Vagina (tissue), 2 donors: Measurements from ENCODE around the gene KLHDC2. TPM values are rescaled to one million over a fixed set of nuclear protein-coding genes. Genes with fewer than 3 reads are reported as not detected.
"Not testable (repeated sequence)": the region's sequence is repeated elsewhere in the genome, so short reads cannot be mapped to it uniquely, and the experiment has no call there.

Experiments
- DNase-seq, 2 donors: peaks; one replicate each; pipeline ENCODE4 v3.0.0-alpha.2; 2017; ENCODE audit errors: extremely low spot score in 2 of 2
- H3K27ac ChIP-seq: fragments of 200-600 bp; sonication (generic); one replicate; pipeline ENCODE4 v1.5.1; 2019
- H3K27me3 ChIP-seq: fragments of 200-600 bp; sonication (generic); one replicate; pipeline ENCODE4 v1.5.1; 2019
- H3K36me3 ChIP-seq, 2 donors: fragments of 200-600 bp; sonication (generic); one replicate each; pipeline ENCODE4 v1.5.1; 2017 to 2019
- H3K4me1 ChIP-seq: fragments of 200-600 bp; sonication (generic); one replicate; pipeline ENCODE4 v1.5.1; 2019
- H3K4me3 ChIP-seq, 2 donors: fragments of 200-600 bp; sonication (generic); 1 replicate in 1 of 2; 2 replicates in 1 of 2; pipeline ENCODE4 v1.5.1; 2016 to 2019
- H3K9me3 ChIP-seq: fragments of 200-600 bp; sonication (generic); one replicate; pipeline ENCODE4 v1.5.1; 2019
- POLR2A ChIP-seq, 2 donors: fragments of 450-650 bp; IDR thresholded peaks; one replicate each; pipeline ENCODE4 v1.6.1; 2017; ENCODE audit warnings: antibody characterized with exemption in 2 of 2, mild to moderate bottlenecking in 2 of 2, moderate library complexity in 2 of 2
- POLR2AphosphoS5 ChIP-seq, 2 donors: sonication (generic); formaldehyde crosslinking; IDR thresholded peaks; one replicate each; pipeline ENCODE4 v1.9.0; 2017; ENCODE audit warnings: antibody characterized with exemption in 2 of 2, mild to moderate bottlenecking in 2 of 2, low read depth in 1 of 2; ENCODE audit not compliant: insufficient read depth in 1 of 2
- intact Hi-C: fragments of 100-400 bp; cut with DNase I; formaldehyde crosslinking; loops from one replicate; pipeline ENCODE4 v1.15.1; 2023
- total RNA-seq: library from RNA; depleted of rRNA; stranded (reverse); fragments of >200 nt; gene quantifications from one replicate; pipeline ENCODE4 v1.2.3, GENCODE V29; 2016
- TF ChIP-seq, protein P1 (sequence below), 3 experiments: fragments of 450-650 bp in 2 of 3; fragments of 200-600 bp in 1 of 3; sonication (generic) in 1 of 3; IDR thresholded peaks; one replicate each; pipeline ENCODE4 v1.5.1; 2017 to 2019; ENCODE audit warnings: antibody characterized with exemption in 3 of 3, mild to moderate bottlenecking in 2 of 3, moderate library complexity in 2 of 3

KLHDC2 gene
- total RNA-seq, 1 donor from 2014 or later, result 77.8 TPM

- Histone ChIP-seq H3K4me1 (no peaks in the 10 kb centered on the region), H3K36me3 (peaks cover 0 to 7% of the 10 kb centered on the region in 2 donors), H3K4me3 (no peak overlapping the region), H3K27ac (no peak overlapping the region), H3K27me3 (no peaks in the 10 kb centered on the region), H3K9me3 (no peaks in the 10 kb centered on the region)
- intact Hi-C loops, result no loop called here
- TF ChIP-seq POLR2A (IDR thresholded peaks at IDR 0.05) (no peak), POLR2AphosphoS5 (IDR thresholded peaks at IDR 0.05; ENCODE audit: insufficient read depth in 1 of 2, low read depth in 1 of 2) (no peak)
- TF ChIP-seq, protein P1, sequence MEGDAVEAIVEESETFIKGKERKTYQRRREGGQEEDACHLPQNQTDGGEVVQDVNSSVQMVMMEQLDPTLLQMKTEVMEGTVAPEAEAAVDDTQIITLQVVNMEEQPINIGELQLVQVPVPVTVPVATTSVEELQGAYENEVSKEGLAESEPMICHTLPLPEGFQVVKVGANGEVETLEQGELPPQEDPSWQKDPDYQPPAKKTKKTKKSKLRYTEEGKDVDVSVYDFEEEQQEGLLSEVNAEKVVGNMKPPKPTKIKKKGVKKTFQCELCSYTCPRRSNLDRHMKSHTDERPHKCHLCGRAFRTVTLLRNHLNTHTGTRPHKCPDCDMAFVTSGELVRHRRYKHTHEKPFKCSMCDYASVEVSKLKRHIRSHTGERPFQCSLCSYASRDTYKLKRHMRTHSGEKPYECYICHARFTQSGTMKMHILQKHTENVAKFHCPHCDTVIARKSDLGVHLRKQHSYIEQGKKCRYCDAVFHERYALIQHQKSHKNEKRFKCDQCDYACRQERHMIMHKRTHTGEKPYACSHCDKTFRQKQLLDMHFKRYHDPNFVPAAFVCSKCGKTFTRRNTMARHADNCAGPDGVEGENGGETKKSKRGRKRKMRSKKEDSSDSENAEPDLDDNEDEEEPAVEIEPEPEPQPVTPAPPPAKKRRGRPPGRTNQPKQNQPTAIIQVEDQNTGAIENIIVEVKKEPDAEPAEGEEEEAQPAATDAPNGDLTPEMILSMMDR (IDR thresholded peaks at IDR 0.05), result no peak
- no peak for DNase-seq
Measured at GRCh38 chr14:49733836-49734235, 34.1 kb upstream of the KLHDC2 start.

- intact Hi-C loops, H3K27me3 ChIP-seq: not testable (repeated sequence)
Measured at GRCh38 chr14:49735669-49736068, 32.3 kb upstream of the KLHDC2 start.

DNA sequence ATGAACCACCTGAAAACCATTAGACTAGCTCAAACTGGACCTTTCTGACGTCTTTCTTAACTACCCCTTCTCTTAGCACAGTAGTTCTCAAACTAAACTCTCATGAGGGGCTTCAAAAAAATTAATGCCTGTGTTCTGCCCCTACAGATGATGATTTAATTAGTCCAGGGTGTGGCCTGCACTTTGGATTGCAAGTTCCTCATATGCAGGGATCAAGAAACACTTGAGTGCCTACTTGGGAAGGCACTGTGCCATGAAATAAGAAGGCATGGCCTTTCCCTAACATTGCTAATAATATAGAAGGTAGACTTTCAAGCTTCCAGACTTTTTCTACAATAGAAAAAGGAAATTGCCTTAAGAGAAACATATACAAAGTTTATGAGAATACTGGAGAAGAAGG lies 22.8 kb upstream of the KLHDC2 start:
- TF ChIP-seq POLR2AphosphoS5 (IDR thresholded peaks at IDR 0.05; ENCODE audit: insufficient read depth in 1 of 2, low read depth in 1 of 2) (no peak), POLR2A (IDR thresholded peaks at IDR 0.05) (no peak)
- TF ChIP-seq, protein P1 (IDR thresholded peaks at IDR 0.05), result no peak
- no peaks in the 10 kb centered on the region for H3K9me3 ChIP-seq
- no peak overlapping the region for H3K4me3 ChIP-seq
- H3K4me1 ChIP-seq, result no peaks in the 10 kb centered on the region
- intact Hi-C loops, result no loop called here
- no peak overlapping the region for H3K27ac ChIP-seq
- H3K27me3 ChIP-seq, result no peaks in the 10 kb centered on the region
- peaks cover 0 to 18% of the 10 kb centered on the region in 2 donors for H3K36me3 ChIP-seq
- no peak for DNase-seq

More at GRCh38 chr14:49735669-49736068, 32.3 kb upstream of the KLHDC2 start:
- not testable (repeated sequence) for H3K4me1 ChIP-seq, H3K27ac ChIP-seq, H3K4me3 ChIP-seq, DNase-seq, H3K36me3 ChIP-seq, H3K9me3 ChIP-seq

GRCh38 chr14:49746476-49746875 lies 21.5 kb upstream of the KLHDC2 start:
- peaks cover 0 to 18% of the 10 kb centered on the region in 2 donors for H3K36me3 ChIP-seq
- H3K27ac ChIP-seq, H3K4me1 ChIP-seq, DNase-seq, H3K27me3 ChIP-seq, intact Hi-C loops, H3K4me3 ChIP-seq, H3K9me3 ChIP-seq: not testable (repeated sequence)

- Histone ChIP-seq H3K27ac (no peak overlapping the region), H3K4me3 (no peak overlapping the region), H3K4me1 (no peaks in the 10 kb centered on the region), H3K36me3 (peaks cover 0 to 4% of the 10 kb centered on the region in 2 donors), H3K9me3 (no peaks in the 10 kb centered on the region), H3K27me3 (no peaks in the 10 kb centered on the region)
- intact Hi-C loops, result no loop called here
- TF ChIP-seq POLR2A (IDR thresholded peaks at IDR 0.05), result no peak
- TF ChIP-seq POLR2AphosphoS5 (IDR thresholded peaks at IDR 0.05; ENCODE audit: insufficient read depth in 1 of 2, low read depth in 1 of 2), result no peak
- TF ChIP-seq, protein P1 (IDR thresholded peaks at IDR 0.05), result no peak
- DNase-seq, result no peak
Measured at GRCh38 chr14:49754570-49755097, 13.3 kb upstream of the KLHDC2 start.

GRCh38 chr14:49755378-49755777 lies 12.6 kb upstream of the KLHDC2 start:
- no peaks in the 10 kb centered on the region for H3K27me3 ChIP-seq
- TF ChIP-seq POLR2A (IDR thresholded peaks at IDR 0.05) (no peak), POLR2AphosphoS5 (IDR thresholded peaks at IDR 0.05; ENCODE audit: insufficient read depth in 1 of 2, low read depth in 1 of 2) (no peak)
- TF ChIP-seq, protein P1 (IDR thresholded peaks at IDR 0.05), result no peak
- H3K4me1 ChIP-seq, result no peaks in the 10 kb centered on the region
- H3K27ac ChIP-seq, result no peak overlapping the region
- no peaks in the 10 kb centered on the region for H3K9me3 ChIP-seq
- intact Hi-C loops, result no loop called here
- no peak overlapping the region for H3K4me3 ChIP-seq
- no peaks in the 10 kb centered on the region for H3K36me3 ChIP-seq
- DNase-seq, result no peak
